NCI-H748 (cell line): ENCODE measurements around the gene AFAP1L2.

ENCODE experiments used
- DNase-seq: peaks from one replicate; lab custom pipeline; 2025; ENCODE audit not compliant: unreplicated experiment; lab: John Stamatoyannopoulos, UW

Gene AFAP1L2

GRCh38 chr10:114295393-114295792 lies 108.9 kb downstream of the AFAP1L2 start:
- no peak for DNase-seq

GRCh38 chr10:114294549-114294948 lies 109.8 kb downstream of the AFAP1L2 start:
- DNase-seq, result no peak

- DNase-seq, result no peak
Measured at GRCh38 chr10:114293075-114293474, 111.2 kb downstream of the AFAP1L2 start.

DNA sequence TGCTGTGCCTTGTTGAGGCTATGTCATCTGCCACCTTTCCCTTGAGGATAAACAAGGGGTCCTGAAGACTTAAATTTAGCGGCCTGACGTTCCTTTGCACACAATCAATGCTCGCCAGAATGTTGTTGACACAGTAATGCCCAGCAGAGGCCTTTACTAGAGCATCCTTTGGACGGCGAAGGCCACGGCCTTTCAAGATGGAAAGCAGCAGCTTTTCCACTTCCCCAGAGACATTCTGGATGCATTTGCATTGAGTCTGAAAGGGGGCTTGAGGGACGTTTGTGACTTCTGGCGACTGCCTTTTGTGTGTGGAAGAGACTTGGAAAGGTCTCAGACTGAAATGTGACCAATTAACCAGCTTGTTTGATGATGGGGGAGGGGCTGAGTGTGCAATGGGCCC lies 112.8 kb downstream of the AFAP1L2 start:
- DNase-seq, result no peak

GRCh38 chr10:114291076-114291475 lies 113.2 kb downstream of the AFAP1L2 start:
- no peak for DNase-seq

DNA sequence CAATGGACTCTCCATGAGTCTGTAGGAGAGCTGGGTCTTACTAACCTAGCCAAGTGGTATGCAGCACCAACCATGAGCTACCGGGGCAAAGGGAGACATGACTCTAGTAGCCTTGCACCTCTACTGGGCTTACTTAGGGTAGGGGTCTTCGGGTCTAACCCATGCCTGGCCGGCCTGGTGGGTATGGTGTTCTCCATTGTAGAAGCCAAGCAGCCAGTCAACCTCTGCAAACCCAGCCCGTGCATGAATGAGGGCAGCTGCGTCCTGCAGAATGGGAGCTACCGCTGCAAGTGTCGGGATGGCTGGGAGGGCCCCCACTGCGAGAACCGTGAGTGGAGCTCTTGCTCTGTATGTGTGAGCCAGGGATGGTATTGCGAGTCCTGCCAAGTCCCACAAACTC lies 114.3 kb downstream of the AFAP1L2 start:
- DNase-seq, result no peak

- no peak for DNase-seq
Measured at GRCh38 chr10:114289096-114289436, 115.2 kb downstream of the AFAP1L2 start.

DNA sequence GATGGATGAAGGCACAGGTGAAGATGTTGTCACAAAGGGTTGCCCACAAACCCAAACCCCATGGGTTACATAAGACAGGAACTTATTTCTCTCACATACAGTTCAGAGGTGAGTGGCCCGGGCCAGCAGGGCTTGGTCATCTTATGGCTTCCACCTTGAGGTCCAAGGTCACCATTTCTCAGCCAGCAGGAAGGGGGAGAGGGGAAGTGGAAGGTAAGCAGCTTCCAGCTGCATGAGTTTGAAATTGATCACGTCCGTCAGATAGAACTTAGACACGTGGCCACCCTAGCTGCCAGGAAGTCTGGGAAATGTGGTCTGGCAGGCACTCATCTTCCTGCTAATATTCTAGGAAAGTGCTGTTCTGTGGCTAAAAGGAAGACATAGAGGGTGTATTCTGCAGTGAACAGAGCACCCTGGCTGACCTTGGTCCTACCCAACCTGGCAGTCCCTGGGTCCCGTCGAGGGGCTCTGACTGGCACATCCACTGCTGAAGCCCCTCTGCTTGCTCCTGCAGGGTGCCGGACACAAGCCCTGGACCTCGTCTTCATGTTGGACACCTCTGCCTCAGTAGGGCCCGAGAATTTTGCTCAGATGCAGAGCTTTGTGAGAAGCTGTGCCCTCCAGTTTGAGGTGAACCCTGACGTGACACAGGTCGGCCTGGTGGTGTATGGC lies 115.7 kb downstream of the AFAP1L2 start:
- no peak for DNase-seq

DNA sequence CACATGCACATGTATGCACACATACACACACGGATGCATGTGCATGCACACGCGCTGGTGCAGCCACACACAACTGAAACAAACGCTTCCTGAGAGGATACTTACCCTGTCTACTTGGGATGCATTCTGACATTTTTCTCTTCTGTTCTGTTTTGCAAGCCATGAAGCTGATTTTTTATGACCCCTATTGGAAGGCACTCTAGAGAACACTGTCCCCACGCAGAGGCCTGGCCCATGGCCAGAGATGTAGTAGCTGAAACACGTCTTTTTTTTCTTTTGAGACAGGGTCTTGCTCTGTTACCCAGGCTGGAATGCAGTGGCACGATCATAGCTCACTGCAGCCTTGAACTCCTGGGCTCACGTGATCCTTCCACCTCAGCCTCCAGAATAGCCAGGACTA lies 117.4 kb downstream of the AFAP1L2 start:
- no peak for DNase-seq

DNA sequence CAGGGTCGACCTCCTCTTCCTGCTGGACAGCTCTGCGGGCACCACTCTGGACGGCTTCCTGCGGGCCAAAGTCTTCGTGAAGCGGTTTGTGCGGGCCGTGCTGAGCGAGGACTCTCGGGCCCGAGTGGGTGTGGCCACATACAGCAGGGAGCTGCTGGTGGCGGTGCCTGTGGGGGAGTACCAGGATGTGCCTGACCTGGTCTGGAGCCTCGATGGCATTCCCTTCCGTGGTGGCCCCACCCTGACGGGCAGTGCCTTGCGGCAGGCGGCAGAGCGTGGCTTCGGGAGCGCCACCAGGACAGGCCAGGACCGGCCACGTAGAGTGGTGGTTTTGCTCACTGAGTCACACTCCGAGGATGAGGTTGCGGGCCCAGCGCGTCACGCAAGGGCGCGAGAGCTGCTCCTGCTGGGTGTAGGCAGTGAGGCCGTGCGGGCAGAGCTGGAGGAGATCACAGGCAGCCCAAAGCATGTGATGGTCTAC lies 118.3 kb downstream of the AFAP1L2 start:
- DNase-seq, result no peak

GRCh38 chr10:114284346-114285071 lies 119.8 kb downstream of the AFAP1L2 start:
- DNase-seq, result no peak

DNA sequence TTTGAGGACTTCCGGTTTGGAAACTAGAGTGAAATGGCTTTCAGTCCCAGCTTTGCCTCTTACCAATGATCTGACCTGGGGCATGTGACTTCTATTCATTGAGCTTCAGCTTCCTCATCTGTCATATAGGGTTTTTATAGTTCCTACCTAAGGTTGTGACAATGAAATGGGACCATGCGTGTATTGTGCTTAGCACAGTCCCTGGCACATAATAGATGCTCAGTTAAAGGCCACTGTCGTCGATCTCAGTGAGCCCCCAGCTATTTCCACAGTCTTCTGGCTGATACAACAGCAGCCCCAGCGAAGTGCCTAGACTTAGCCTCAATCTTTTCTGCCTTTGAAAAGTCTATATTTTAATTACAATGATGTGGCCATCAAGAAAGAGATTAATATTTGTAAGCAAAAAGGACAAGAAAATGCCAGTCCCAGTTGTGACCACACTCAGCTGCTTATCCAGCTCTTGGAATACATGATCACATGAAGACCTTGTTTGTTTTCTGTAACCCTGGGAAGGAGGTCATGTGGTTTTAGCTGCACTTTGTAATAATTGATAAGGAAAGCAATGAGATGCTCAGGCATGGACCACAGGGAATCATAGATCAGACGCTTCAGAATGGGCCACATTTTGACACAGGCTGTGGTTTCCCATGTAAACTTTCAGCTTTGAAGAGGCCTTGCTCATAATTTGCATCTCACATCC lies 120.6 kb downstream of the AFAP1L2 start:
- DNase-seq, result no peak

GRCh38 chr10:114283091-114283490 lies 121.2 kb downstream of the AFAP1L2 start:
- no peak for DNase-seq

GRCh38 chr10:114282526-114282925 lies 121.8 kb downstream of the AFAP1L2 start:
- DNase-seq, result no peak

DNA sequence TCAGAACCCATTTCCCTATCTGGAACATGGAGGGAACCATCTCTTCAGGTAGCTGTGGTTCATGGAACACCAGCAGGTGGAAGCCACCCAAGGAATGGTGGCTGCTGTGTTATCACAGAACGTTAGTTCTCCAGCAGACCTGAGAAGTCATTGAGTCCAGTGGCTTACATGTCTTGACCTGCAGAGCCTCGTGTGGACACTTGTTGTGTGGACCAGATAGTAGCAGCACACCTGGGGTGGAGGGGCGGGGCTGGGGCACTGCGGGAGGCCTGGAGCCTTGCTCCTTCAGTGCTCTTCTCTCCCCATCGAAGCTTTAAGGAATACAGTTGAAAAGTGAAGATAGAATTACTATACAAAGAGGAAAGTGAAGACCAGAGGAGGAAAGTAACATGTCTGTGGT lies 122.8 kb downstream of the AFAP1L2 start:
- no peak for DNase-seq

DNA sequence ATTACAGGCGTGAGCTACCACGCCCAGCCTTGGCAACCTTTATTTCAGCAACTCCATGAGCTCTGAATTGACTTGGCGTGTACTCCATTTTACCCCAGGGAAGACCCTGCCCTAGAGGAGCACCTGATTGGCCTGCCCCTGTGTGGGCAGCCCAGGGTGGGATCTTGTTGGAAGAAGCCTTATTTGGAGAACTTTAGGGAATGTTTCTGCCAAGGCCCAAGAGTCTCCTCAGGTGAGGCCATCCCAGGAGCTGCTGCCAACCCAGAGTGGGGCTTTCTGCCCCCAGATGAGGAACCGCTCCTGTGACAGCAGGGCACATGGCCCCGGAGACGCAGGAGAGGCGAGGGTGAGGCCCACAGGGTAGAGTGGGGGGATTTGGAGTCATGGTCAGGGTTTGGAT lies 123.3 kb downstream of the AFAP1L2 start:
- no peak for DNase-seq

DNA sequence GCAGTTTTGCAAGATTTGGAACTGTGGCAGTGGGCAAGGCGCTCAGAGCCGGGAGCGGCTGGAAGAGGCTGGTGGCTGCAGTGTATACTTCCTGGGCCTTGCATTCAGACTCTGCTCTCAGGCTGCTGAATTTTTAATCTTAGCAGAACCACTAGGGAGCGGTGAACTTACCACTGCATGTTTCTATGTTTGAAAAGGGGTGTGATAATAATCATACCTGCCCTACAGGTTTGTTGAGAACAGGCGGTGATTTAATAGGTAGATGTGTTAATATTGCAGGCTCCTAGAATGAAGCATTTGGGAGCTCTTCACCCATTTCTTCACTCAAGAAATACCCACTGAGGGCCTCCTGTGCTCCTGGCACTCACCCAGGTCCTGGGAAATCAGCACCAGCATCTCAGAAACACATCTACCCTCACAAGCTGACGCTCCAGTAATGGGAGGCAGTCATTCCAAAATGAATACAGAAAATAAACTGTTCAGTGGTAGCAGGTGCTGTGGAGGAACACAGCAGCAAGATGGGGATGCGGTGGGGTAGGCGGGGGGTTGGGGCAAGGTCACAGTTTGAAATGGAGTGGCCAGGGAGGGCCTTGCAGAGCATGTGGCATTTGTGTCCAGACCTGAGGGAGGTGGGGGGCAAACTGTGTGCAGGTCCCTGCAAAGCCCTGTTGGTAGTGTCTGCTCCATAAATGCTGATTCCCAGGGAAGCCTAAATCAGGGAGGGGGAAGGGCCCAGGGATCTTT lies 124.2 kb downstream of the AFAP1L2 start:
- DNase-seq, result no peak

- DNase-seq, result no peak
Measured at GRCh38 chr10:114279289-114279688, 125.0 kb downstream of the AFAP1L2 start.

DNA sequence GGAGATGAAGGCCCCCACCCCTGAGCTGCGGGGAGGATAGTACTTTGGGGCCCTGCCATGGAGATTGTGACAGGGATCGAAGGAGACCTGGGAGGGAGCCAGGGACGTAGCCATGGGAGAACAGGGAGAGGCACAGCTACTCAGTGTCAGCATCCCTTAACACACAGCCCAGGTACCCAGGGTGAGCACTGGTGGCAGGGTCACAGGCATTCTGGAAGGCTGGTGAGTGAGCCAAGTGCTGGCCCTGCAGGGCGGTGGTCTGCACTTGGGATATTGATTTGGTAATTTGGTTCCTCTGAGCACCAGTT lies 125.5 kb downstream of the AFAP1L2 start:
- no peak for DNase-seq

DNA sequence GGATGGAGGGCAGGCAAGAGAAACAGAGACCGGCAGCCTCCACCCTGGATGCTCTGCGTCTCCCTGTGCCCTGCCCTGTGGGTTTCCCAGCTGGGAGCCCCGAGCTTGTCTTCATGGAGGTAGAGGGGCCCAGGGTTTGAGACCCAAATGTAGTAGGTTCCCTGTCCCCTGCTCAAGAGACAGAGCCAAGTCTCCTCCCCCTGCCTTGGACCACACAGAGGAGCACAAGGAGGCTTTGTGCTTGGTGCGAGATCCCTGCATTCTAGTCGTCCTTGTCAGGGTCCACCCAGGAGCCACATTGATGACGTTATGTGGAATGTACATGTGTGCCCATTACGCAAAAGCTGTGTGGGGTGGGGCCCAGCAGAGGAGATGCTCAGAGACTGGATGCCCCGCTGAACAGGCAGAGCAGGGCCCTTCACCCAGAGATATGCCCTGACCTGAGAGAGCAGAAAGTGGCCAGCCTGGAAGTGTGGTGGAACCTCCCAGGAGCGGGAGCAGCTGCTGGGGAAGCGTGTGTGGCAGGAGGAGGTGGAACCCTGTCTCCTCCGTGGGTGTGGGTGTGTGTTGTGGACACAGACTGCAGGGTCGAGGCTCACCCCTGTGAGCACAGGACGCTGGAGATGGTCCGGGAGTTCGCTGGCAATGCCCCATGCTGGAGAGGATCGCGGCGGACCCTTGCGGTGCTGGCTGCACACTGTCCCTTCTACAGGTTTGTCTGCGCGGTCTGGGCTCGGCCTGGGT lies 126.0 kb downstream of the AFAP1L2 start:
- no peak for DNase-seq

GRCh38 chr10:114276671-114277070 lies 127.6 kb downstream of the AFAP1L2 start:
- no peak for DNase-seq
